Right lobe of liver (tissue), 4 donors: ENCODE measurements around the gene SFRP2.

Experiments used
- POLR2A ChIP-seq: fragments of 450-650 bp; IDR thresholded peaks from one replicate; pipeline ENCODE4 v1.6.1; 2017; ENCODE audit warnings: antibody characterized with exemption, mild to moderate bottlenecking
- TF ChIP-seq, protein P1 (sequence below), 4 donors: fragments of 200-600 bp in 3 of 4; fragments of 450-650 bp in 1 of 4; IDR thresholded peaks; one replicate each; pipeline versions ENCODE4 v1.5.1 to v1.8.0; 2016 to 2022; ENCODE audit warnings: antibody characterized with exemption in 4 of 4, mild to moderate bottlenecking in 2 of 4
- donor health status: DM: no; HTN: no; CAD: no.
- donor health status: DM: no; HTN: no; CAD: no.
- donor health status: DM: no; HTN: yes; CAD: no.

- TF ChIP-seq, protein P1, sequence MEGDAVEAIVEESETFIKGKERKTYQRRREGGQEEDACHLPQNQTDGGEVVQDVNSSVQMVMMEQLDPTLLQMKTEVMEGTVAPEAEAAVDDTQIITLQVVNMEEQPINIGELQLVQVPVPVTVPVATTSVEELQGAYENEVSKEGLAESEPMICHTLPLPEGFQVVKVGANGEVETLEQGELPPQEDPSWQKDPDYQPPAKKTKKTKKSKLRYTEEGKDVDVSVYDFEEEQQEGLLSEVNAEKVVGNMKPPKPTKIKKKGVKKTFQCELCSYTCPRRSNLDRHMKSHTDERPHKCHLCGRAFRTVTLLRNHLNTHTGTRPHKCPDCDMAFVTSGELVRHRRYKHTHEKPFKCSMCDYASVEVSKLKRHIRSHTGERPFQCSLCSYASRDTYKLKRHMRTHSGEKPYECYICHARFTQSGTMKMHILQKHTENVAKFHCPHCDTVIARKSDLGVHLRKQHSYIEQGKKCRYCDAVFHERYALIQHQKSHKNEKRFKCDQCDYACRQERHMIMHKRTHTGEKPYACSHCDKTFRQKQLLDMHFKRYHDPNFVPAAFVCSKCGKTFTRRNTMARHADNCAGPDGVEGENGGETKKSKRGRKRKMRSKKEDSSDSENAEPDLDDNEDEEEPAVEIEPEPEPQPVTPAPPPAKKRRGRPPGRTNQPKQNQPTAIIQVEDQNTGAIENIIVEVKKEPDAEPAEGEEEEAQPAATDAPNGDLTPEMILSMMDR (IDR thresholded peaks at IDR 0.05): no peak
- TF ChIP-seq POLR2A: no peak
These were observed 1.8 kb downstream of the SFRP2 start for GRCh38 chr4:153787061-153787560.
